Gastroesophageal sphincter (tissue), 3 donors: ENCODE measurements around the gene CTSW.

ENCODE experiments used
- EP300 ChIP-seq: sonication (generic); formaldehyde crosslinking; IDR thresholded peaks from one replicate; pipeline ENCODE4 v1.6.1; 2017; ENCODE audit warnings: antibody characterized with exemption, mild to moderate bottlenecking
- POLR2A ChIP-seq, 2 donors: fragments of 450-650 bp; IDR thresholded peaks; one replicate each; pipeline ENCODE4 v1.6.1; 2017; ENCODE audit warnings: antibody characterized with exemption in 2 of 2, mild to moderate bottlenecking in 2 of 2, moderate library complexity in 1 of 2
- TF ChIP-seq, protein P1 (sequence below), 4 experiments: fragments of 200-600 bp in 2 of 4; fragments of 450-650 bp in 2 of 4; sonication (generic) in 1 of 4; IDR thresholded peaks; one replicate each; pipeline ENCODE4 v1.5.1; 2017 to 2019; ENCODE audit warnings: antibody characterized with exemption in 4 of 4, mild to moderate bottlenecking in 2 of 4, moderate library complexity in 2 of 4

DNA sequence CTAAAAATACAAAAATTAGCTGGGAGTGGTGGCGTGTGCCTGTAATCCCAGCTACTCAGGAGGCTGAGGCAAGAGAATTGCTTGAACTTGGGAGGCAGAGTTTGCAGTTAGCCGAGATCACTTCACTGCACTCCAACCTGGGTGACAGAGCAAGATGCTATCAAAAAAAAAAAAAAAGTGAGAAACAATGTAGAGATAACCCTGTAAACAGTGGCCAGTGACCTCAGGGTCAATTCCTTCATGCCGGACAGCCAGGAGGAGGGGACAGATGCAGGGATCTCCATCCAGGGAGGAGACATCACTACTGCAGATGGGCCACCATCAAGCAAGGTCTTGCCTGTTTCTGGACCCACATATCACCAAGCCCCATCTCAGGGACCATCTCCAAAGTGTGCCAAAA lies 31.9 kb upstream of the CTSW start:
- TF ChIP-seq, protein P1, sequence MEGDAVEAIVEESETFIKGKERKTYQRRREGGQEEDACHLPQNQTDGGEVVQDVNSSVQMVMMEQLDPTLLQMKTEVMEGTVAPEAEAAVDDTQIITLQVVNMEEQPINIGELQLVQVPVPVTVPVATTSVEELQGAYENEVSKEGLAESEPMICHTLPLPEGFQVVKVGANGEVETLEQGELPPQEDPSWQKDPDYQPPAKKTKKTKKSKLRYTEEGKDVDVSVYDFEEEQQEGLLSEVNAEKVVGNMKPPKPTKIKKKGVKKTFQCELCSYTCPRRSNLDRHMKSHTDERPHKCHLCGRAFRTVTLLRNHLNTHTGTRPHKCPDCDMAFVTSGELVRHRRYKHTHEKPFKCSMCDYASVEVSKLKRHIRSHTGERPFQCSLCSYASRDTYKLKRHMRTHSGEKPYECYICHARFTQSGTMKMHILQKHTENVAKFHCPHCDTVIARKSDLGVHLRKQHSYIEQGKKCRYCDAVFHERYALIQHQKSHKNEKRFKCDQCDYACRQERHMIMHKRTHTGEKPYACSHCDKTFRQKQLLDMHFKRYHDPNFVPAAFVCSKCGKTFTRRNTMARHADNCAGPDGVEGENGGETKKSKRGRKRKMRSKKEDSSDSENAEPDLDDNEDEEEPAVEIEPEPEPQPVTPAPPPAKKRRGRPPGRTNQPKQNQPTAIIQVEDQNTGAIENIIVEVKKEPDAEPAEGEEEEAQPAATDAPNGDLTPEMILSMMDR (IDR thresholded peaks at IDR 0.05), result no peak
- TF ChIP-seq EP300, result no peak
- TF ChIP-seq POLR2A (IDR thresholded peaks at IDR 0.05), result no peak
